ENCODE measurements around the gene PCBP3.
"Not testable (repeated sequence)": the region's sequence is repeated elsewhere in the genome, so short reads cannot be mapped to it uniquely, and the experiment has no call there.

PCBP3 gene

DNA sequence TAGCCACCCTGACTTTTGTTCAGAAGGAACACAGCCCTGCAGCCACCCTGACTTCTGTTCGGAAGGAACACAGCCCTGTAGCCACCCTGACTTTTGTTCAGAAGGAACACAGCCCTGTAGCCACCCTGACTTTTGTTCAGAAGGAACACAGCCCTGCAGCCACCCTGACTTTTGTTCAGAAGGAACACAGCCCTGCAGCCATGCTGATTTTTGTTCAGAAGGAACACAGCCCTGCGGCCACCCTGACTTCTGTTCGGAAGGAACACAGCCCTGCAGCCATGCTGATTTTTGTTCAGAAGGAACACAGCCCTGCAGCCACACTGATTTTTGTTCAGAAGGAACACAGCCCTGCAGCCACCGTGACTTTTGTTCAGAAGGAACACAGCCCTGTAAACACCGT, 208.9 kb downstream of the PCBP3 start:
- not testable (repeated sequence) for DNase-seq

DNA sequence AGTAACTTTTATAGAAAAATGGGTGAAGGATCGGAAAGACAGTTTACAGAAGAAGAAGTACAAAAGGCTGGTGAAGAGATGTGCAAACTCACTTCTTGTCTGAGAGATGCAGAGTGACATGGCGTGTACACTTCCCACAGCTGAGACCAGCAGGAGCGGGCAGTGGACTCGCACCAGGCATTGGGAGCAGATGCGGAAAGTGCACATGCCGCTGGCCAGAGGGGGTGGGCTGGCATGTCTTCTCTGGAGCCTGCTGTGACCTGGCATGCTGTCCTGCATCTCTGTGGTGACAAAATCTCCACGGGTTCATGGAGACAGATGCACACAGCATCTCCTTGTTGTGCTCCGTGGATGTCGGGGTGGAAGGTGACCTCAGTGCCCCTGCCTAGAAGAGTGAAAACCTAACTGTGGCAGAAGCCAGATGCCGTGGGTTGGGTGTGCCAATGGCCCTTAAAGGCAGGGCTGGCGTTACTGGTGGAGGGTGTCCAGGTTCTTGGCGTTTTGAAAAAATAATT, 209.4 kb downstream of the PCBP3 start:
- DNase-seq: no peak

- DNase-seq: no peak
These were observed 210.3 kb downstream of the PCBP3 start for GRCh38 chr21:45853703-45854342.

DNA sequence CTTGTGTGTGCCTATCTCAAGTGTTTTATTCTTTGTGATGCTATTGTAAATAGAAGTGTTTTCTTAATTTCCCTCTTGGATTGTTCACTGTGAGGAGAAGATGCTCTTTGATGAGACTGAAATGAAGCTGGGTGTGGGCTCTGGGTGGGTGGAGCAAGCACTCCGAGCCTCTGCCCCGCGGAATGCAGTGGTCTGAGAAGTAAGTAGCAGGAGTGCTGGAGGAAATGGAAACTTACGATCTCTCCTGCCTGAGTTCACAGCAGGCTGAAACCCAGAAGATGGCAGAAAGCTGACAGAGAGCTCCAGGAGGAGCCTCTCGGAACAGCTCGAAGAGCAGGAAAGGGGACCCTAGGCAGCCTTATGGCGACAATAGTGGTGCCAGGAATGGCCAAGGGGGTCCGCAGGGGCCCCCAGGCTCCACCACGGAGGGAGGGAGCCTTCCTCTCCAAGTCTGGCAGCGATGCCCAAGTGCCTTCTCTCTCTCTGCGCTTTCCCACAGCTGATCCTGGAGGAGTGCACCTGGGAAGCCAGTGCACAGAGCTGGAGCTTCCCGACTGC, 211.2 kb downstream of the PCBP3 start:
- DNase-seq: no peak

GRCh38 chr21:45855248-45855811, 211.8 kb downstream of the PCBP3 start:
- no peak for DNase-seq

DNA sequence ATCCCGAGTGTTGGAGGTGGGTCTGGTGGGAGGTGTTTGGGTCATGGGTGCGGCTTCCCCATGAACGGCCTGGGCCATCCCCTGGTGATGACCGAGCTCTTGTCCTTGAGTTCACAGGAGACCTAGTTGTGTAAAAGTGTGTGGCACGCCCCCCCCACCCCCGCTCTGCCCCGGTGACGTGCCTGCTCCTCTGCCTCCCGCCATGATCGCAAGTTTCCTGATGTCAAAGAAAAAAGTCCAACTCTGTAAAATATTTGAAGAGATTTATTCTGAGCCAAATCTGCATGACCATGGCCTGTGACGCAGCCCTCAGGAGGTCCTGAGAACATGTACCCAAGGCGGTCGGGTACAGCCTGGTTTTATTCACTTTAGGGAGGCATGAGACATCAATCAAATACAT, 212.9 kb downstream of the PCBP3 start:
- no peak for DNase-seq

- no peak for DNase-seq
These were observed 213.4 kb downstream of the PCBP3 start for GRCh38 chr21:45856906-45857305.

DNA sequence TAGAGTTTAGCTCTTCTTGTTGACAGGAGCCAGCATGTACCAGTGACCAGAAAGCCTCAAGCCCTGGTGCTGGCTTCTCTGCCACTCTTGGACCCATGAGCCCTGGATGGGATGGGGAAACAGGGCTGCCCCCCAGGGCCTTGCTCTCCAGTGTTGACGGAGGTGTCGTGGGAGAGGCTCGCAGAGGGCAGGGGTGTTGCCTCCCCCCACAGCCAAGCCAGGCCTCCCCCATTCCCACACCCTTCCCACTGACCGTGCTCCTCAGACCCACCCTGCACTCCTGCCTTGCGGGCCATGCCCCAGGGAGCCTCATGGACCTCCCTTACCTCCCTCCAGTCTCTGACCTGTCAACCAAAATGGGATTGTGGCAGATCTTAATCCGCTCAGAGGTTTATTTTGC, 214.2 kb downstream of the PCBP3 start:
- DNase-seq: no peak

DNA sequence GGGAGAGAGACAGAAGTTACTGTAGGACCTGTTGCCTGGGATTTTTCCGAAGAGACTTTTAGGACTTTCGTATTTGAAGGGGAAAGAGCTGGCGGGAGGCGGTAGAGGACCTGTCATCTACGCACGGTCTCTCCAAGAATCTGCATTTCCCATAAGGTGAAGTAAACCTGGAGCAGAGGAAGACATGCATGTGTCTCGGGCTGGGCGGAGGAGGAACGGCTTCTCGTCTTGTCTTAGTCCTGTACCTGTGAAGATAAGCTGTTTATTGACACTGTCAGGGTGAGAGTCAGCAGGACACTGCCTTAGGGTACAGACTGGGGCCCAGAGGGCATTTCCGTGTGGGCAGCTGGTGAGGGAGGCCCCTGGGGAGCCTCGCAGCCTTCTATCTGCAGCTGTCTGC, 214.7 kb downstream of the PCBP3 start:
- DNase-seq: no peak

DNA sequence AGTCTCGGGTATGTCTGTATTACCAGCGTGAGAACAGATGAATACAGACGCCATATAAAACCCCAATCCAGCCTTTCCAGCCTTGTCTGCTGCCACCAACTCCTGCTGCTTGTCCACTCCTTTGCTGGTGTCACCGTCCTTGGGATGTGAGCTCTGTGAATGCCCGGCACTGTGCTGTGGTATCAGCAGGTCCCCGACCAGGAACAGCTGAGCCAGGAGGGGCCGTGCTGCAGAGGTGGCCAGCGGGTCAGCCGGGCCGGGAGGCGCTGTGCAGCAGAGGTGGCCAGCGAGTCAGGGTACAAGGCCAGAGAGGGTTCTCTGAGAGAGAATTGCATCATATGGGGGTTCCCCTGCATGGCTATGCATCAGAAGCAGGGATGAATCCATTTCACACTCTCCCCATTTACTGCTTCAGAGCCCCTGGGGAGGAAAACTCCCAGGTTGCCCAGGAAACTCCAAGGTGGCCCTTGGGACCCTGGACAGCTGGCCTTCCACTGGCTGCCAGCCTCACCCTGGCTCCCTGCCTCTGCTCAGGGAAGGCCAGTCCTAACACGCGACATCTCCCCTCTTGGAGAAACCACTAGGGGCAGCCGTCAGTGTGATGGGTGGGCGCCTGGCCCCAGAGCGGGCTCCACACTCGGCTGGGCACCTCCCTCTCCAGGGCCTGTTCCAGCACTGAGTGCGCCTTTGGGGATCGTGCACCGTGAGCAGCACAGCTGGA, 215.7 kb downstream of the PCBP3 start:
- DNase-seq: no peak

GRCh38 chr21:45859762-45860357, 216.3 kb downstream of the PCBP3 start:
- DNase-seq: no peak

DNA sequence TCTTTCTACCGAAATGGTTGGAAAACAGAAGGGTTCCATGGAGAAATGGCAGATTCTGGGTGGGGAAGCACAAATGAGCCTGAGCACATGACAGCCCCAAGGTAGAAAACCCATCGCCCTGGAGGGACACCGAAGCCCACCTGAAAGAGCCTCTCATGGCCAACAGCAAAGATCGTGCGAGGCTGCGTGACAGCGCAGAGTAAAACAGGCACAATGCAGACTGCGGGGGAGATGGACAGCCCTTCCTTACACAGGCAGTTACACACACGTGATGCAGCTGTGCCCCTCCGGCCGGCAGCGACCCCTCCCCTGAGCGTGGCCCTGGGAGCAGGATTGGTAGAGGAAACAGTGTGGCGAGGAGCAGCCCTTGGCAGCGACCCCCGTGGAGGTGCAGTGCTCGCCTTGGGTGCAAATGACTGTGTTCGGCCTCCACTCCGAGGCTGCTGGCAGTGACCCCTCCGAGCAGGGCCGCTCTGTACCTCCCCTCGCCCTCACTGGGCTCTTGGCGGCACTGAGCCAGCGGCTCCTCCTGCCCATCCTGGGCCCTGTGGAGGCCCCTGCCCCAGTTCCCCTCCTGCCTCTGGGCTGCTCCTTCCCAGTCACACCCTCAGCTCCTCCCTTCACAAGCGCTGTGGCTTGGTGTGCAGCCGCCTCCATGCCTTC, 217.1 kb downstream of the PCBP3 start:
- no peak for DNase-seq

GRCh38 chr21:45861156-45861870, 217.8 kb downstream of the PCBP3 start:
- no peak for DNase-seq

DNA sequence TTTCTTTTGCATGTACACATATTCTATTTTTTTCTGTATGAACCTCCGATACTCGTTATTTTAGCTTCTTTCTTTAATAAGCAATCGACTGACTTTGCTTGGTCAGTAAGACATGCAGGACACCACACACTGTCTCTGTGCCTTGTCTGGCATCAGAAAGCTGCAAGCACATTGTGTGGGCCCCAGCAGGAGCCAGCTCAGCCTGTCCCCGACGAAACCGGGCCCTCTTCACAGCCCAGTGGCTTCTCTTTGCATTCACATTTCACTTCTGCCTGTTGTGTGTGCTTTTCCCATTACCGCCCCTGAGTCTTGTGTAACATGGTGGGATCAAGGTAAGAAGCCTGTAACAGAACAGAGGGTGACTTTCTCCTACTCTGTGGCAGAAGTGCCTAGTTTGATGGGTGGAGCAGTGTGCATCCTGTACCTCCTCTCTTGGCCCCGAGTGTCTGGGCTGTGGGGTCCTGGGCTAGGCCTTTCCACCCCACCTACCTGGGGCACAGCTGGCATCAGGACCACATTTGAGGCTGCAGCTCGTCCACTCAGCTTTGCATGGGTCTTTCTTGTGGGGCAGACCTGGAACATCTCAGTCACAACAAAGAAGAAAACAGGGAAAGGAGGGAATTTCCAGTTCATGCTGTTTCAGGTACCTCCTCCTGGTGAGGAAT, 219.2 kb downstream of the PCBP3 start:
- no peak for DNase-seq

- DNase-seq: no peak
These were observed 219.7 kb downstream of the PCBP3 start for GRCh38 chr21:45863267-45863666.

GRCh38 chr21:45863751-45864150, 220.2 kb downstream of the PCBP3 start:
- DNase-seq: no peak

- no peak for DNase-seq
These were observed 220.9 kb downstream of the PCBP3 start for GRCh38 chr21:45864436-45864835.

DNA sequence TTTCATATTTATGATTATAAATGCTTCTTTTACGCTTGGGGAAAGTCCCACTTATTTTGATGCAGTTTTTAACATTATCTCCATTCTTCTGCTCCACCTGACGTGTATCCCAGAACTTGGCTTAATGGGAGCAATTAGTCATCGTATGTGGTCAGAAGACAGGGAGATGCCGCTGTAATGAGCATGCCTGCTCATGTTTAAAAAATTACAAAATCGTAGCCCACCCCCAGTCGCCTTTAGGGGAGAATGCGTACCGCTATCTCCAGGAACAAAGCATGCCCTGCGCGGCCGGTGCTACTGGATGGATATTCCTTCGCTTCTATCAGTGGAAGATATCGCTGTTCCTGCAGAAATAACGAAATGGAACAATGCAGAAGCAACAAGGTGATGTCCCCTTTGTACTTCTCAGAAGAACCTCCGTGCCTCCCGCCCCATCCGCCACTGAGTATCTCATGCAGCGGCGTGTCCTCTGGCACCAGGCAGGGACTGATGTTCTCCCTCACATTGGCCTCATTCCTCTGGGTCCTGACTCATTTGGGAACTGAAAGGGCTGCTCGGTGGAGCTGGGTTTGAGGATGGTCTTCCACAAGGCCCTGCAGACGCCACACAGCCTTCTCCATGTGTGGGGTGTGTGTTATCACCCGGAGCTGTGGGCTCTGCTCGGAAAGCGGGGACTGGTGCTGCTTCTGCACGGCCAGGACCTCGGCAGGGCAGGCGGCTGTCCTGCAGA, 221.7 kb downstream of the PCBP3 start:
- DNase-seq: no peak

DNA sequence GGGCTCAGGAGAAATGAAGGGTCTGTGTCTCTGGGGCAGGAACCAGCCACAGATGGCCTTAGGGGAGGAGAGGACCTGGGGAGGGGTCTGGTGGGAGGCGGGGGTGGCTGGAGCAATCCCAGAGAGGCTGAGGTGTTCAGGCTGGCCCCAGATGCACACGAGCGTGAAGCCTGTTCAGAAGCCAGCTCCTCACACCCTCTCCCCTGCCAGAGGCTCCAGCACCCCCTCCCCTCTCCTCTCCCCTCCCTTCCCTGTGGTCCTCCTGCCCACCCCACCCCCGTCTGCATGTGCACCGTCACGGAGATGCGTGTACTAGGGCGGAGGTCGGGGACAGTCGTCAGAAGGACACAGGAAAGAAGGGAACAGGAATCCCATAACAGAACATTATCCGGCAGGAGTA, 223.0 kb downstream of the PCBP3 start:
- no peak for DNase-seq

GRCh38 chr21:45867041-45867666, 223.6 kb downstream of the PCBP3 start:
- DNase-seq: no peak
